Natural killer cell treated with Interleukin-12 subunit alpha and Interleukin-12 subunit beta and Interleukin-15 and Interleukin-18, amount 100 ng/mL, for 72 hours (primary cell): ENCODE measurements around the gene PTGES. TPM values are rescaled to one million over a fixed set of nuclear protein-coding genes. Genes with fewer than 3 reads are reported as not detected.
"Not testable (repeated sequence)": the region's sequence is repeated elsewhere in the genome, so short reads cannot be mapped to it uniquely, and the experiment has no call there.

ENCODE experiments used
- ATAC-seq, 2 donors: fragments of 150-1000 bp; cut with Tn5 transposase in 1 of 2; sonication (Bioruptor Pico), chemical (Tn5 transposase) in 1 of 2; 2 replicates each; pipeline ENCODE4 v1.10.0; 2021
- DNase-seq: peaks from one replicate; pipeline ENCODE4 v3.0.0; 2022; ENCODE audit warnings: low spot score
- H3K27ac Mint-ChIP-seq, 2 donors: 1 replicate in 1 of 2; 2 replicates in 1 of 2; pipeline ENCODE4 v1.8.0; 2022; ENCODE audit warnings: mixed read lengths in 2 of 2, mild to moderate bottlenecking in 1 of 2, moderate library complexity in 1 of 2
- H3K27me3 Mint-ChIP-seq, 2 donors: 1 replicate in 1 of 2; 2 replicates in 1 of 2; pipeline ENCODE4 v1.8.0; 2022; ENCODE audit warnings: mixed read lengths in 2 of 2
- H3K36me3 Mint-ChIP-seq: one replicate; pipeline ENCODE4 v1.8.0; 2022; ENCODE audit warnings: mixed read lengths
- H3K4me1 Mint-ChIP-seq, 2 donors: 1 replicate in 1 of 2; 2 replicates in 1 of 2; pipeline ENCODE4 v1.8.0; 2022; ENCODE audit warnings: low read depth in 2 of 2, mixed read lengths in 2 of 2, mild to moderate bottlenecking in 1 of 2
- H3K4me3 Mint-ChIP-seq: one replicate; pipeline ENCODE4 v1.8.0; 2022; ENCODE audit warnings: mixed read lengths
- H3K9me3 Mint-ChIP-seq: 2 replicates; pipeline ENCODE4 v1.8.0; 2022; ENCODE audit warnings: mixed read lengths
- total RNA-seq, 2 donors: library from RNA; stranded (reverse); gene quantifications; one replicate each; pipeline ENCODE4 v1.2.3, GENCODE V29; 2022

Gene PTGES
- total RNA-seq, 2 donors from 2014 or later: not detected

DNA sequence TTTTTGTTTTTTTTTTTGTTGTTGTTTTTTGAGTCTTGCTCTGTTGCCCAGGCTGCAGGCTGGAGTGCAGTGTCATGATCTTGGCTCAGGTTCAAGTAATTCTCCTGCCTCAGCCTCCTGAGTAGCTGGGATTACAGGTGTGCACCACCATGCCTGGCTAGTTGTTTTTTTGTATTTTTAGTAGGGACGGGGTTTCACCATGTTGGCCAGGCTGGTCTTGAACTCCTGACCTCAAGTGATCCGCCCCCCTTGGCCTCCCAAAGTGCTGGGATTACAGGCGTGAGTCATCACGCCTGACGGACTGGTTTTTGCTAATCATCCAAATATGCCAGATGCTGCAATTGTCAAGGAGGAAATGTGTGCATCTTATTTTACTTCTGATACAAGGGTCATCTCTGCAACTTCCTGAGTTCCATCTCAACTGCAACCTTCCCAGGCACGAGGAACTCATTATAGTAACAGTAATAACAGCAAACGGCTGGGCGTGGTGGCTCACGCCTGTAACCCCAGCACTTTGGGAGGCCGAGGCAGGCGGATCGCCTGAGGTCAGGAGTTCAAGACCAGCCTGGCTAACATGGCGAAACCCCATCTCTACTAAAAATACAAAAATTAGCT lies 9.6 kb upstream of the PTGES start:
- not testable (repeated sequence) for H3K27me3 Mint-ChIP-seq, ATAC-seq, DNase-seq, H3K36me3 Mint-ChIP-seq, H3K9me3 Mint-ChIP-seq, H3K4me1 Mint-ChIP-seq, H3K27ac Mint-ChIP-seq, H3K4me3 Mint-ChIP-seq

DNA sequence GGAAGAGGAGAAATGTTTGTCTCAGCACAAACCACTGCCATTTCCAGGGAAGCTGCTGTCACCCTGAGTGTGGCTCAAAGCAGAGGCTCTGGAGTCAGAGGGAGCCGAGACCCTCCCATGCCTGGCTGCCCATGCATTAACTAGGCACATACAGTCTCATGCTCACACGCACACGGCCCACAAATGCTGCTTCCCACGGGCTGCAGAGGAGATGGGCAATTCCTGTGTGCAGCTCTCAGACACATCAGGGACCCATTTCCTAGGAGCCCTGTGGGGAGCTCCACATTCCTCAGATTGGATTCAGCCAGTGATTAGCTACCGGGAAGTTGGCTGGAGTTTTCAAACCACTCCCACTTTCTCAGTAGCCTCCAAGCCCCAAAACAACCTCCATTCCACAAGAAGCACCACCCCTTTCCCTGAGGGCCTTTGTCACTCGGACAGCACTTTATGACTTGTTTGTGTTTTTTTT lies 9.1 kb upstream of the PTGES start:
- H3K4me3 Mint-ChIP-seq: no peak overlapping the region
- DNase-seq (no peak), ATAC-seq (no peak)
- peaks cover 0 to 6% of the 10 kb centered on the region in 2 donors for H3K4me1 Mint-ChIP-seq
- H3K27me3 Mint-ChIP-seq: peaks cover 7 to 8% of the 10 kb centered on the region in 2 donors
- no peak overlapping the region for H3K27ac Mint-ChIP-seq
- H3K36me3 Mint-ChIP-seq: no peaks in the 10 kb centered on the region
- H3K9me3 Mint-ChIP-seq: no peaks in the 10 kb centered on the region

DNA sequence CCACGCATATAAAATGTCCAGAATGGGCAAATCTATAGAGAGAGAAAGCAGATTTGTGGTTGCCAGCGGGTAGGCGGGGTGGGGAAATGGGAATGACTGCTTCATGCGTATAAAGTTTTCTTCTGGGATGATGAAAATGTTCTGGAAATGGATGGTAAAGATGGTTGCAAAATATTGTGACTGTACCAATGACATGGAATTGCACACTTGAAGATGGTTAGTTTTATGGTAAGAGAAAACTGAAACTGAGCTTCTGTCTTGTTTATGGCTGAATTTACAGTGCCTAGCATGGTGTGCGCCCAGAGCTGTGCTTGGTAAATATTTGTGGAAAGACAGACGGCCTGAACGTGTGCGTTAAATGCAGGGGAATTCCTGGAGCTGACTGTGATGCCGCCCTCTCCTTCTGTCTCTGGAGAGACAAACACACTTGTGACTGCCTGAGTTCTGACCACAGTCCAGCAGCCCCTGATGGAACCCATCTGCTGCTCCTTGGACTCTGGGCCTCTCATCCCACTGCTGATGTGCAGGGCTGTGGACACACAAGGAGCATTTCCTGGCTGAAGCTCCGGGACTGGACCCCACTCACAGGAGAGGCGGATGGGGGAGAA lies 8.6 kb upstream of the PTGES start:
- peaks cover 0 to 6% of the 10 kb centered on the region in 2 donors for H3K4me1 Mint-ChIP-seq
- no peaks in the 10 kb centered on the region for H3K36me3 Mint-ChIP-seq
- DNase-seq: no peak
- H3K27me3 Mint-ChIP-seq: peaks cover 6 to 8% of the 10 kb centered on the region in 2 donors
- no peak overlapping the region for H3K27ac Mint-ChIP-seq
- no peak overlapping the region for H3K4me3 Mint-ChIP-seq
- H3K9me3 Mint-ChIP-seq: no peaks in the 10 kb centered on the region
- ATAC-seq: peak in 1 of 2 donors; percentile 31

DNA sequence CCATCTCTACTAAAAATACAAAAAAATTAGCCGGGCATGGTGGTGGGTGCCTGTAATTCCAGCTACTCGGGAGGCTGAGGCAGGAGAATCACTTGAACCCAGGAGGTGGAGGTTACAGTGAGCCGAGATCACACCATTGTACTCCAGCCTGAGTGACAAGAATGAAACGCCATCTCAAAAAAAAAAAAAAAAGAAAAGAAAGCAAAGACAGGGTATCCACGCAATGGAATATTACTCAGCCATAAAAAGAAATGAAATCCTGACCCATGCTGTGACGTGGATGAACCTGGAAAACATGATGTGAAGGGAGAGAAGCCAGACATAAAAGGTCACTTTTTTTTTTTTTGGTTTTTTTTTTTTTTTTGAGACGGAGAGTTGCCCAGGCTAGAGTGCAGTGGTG lies 7.9 kb upstream of the PTGES start:
- DNase-seq, ATAC-seq, H3K27ac Mint-ChIP-seq, H3K4me3 Mint-ChIP-seq, H3K4me1 Mint-ChIP-seq, H3K36me3 Mint-ChIP-seq, H3K27me3 Mint-ChIP-seq, H3K9me3 Mint-ChIP-seq: not testable (repeated sequence)

DNA sequence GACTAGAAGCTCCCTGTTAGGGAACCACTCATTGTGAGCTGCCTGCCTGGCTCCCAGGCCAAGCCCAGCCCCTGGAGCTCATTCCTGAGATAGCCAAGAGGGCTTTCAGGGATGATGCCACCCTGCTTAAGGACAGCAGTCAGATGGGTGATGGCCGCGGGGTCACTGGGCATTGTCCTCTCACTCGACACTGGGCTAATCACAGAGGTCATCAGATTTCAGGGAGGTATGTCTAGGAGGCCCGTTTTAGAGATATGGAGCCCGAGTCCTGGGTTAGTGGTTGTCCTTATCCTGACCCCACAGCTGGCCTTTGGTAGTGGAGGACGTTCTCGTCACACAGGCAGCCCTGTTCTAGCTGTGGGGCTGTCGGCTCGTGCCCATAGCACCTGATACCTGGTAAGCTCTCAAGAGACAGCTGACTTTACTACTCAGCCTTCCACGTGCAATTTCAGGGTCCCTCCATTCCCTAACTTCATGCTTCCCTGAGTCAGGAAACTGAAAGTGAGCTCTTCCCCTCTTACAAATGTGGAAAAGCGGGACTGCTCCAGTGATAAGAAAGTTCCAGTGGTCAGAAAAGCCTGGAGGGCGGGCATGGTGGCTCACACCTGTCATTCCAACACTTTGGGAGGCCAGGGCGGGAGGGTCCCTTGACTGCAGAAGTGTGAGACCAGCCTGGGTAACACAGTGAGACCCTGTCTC lies 7.1 kb upstream of the PTGES start:
- Mint-ChIP-seq H3K27ac (no peak overlapping the region), H3K36me3 (no peaks in the 10 kb centered on the region), H3K4me3 (no peak overlapping the region), H3K27me3 (peaks cover 6 to 8% of the 10 kb centered on the region in 2 donors), H3K9me3 (no peaks in the 10 kb centered on the region), H3K4me1 (peaks cover 0 to 6% of the 10 kb centered on the region in 2 donors)
- no peak for ATAC-seq
- DNase-seq: no peak

DNA sequence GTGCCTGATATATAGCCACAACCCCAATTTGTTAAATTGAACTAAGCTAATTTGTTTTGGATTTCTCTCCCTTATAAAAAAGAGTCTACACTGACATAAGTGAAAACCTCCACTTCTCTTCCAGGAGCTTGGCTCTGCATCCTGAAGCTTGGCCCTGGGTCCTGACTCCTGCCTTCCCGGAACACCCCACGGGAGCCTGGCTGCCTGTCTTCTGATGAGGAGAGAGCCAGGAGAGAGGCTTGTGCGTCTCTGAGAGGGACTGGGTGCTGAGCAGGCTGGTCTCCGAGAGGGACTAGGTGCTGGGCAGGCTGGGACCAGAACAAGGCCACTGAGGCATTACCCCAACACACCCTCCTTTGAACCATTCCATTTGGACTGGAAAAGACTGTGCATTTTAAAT lies 6.5 kb upstream of the PTGES start:
- H3K9me3 Mint-ChIP-seq: no peaks in the 10 kb centered on the region
- no peak for ATAC-seq
- H3K27ac Mint-ChIP-seq: no peak overlapping the region
- H3K4me3 Mint-ChIP-seq: no peak overlapping the region
- no peak for DNase-seq
- H3K36me3 Mint-ChIP-seq: no peaks in the 10 kb centered on the region
- H3K27me3 Mint-ChIP-seq: peaks cover 6 to 8% of the 10 kb centered on the region in 2 donors
- H3K4me1 Mint-ChIP-seq: peaks cover 0 to 6% of the 10 kb centered on the region in 2 donors

DNA sequence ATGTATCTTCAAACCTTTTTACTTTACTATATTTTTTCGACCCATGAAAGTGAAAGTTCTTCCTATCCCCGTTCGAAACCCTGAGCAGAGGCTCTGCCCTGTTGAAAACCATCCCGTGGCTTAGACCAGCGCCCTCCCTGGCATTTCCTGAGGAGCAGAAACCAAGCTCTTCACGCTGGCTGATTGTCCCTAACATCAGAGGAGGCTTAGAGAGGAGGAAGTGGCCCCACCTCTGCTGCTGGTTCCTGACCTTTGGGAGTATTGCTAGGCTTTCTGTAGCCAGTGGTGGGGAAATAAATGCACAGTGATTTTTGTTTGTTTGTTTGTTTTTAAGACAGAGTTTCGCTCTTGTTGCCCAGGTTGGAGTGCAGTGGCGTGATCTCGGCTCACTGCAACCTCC lies 4.2 kb upstream of the PTGES start:
- ATAC-seq (no peak), DNase-seq (no peak)
- peaks cover 13 to 16% of the 10 kb centered on the region in 2 donors for H3K27me3 Mint-ChIP-seq
- H3K36me3 Mint-ChIP-seq: no peaks in the 10 kb centered on the region
- no peak overlapping the region for H3K27ac Mint-ChIP-seq
- no peak overlapping the region for H3K4me3 Mint-ChIP-seq
- peaks cover 10 to 13% of the 10 kb centered on the region in 2 donors for H3K4me1 Mint-ChIP-seq
- H3K9me3 Mint-ChIP-seq: no peaks in the 10 kb centered on the region

DNA sequence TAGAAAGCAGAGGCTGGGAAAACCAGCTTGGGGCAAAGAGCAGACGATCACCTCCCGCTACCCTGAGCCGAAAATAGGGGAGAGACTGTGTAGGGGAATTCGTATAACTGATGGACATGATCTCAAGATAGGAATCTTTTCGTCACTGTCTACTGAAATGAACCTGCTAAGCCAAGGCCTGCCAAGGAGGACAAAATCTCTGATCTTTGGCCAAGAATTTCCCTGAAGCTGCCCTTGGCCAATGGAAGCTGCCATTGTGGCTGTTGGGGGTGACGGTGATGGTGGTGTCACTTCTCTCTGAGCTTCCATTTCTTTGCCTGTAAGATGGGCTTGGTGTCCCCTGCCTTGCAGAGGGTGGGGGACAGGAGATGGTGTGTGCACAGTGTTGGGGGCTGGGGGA lies 3.3 kb upstream of the PTGES start:
- H3K9me3 Mint-ChIP-seq: no peaks in the 10 kb centered on the region

DNA sequence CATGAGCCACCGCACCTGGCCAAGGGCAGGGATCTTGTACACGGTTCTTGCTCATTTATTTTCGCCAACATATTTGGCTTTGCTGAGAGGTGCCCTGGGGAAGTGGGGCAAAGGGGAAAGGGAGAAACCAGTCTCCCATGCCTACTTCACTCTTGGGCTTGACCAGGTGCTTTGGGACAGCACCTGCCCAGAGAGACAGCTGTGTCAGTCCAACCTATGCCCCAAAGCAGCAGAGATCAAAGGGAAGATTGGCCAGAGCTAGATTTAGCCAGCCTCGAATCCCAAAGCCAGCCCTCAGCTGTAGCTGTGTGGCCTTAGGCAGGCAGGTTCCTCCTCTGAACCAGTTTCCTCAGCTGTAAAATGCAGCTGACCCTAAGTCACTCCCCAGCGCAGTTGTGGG lies 2.3 kb upstream of the PTGES start:
- Mint-ChIP-seq H3K9me3 (no peaks in the 10 kb centered on the region), H3K27me3 (peaks cover 13 to 16% of the 10 kb centered on the region in 2 donors), H3K36me3 (no peaks in the 10 kb centered on the region), H3K4me1 (peaks cover 10 to 13% of the 10 kb centered on the region in 2 donors), H3K4me3 (no peak overlapping the region), H3K27ac (no peak overlapping the region)
- ATAC-seq (no peak), DNase-seq (no peak)

More for the DNA sequence above, 3.3 kb upstream of the PTGES start:
- H3K27me3 Mint-ChIP-seq: peaks cover 13 to 16% of the 10 kb centered on the region in 2 donors
- no peak overlapping the region for H3K27ac Mint-ChIP-seq
- no peaks in the 10 kb centered on the region for H3K36me3 Mint-ChIP-seq
- DNase-seq: no peak
- no peak overlapping the region for H3K4me3 Mint-ChIP-seq
- ATAC-seq: no peak
- H3K4me1 Mint-ChIP-seq: peaks cover 10 to 13% of the 10 kb centered on the region in 2 donors

DNA sequence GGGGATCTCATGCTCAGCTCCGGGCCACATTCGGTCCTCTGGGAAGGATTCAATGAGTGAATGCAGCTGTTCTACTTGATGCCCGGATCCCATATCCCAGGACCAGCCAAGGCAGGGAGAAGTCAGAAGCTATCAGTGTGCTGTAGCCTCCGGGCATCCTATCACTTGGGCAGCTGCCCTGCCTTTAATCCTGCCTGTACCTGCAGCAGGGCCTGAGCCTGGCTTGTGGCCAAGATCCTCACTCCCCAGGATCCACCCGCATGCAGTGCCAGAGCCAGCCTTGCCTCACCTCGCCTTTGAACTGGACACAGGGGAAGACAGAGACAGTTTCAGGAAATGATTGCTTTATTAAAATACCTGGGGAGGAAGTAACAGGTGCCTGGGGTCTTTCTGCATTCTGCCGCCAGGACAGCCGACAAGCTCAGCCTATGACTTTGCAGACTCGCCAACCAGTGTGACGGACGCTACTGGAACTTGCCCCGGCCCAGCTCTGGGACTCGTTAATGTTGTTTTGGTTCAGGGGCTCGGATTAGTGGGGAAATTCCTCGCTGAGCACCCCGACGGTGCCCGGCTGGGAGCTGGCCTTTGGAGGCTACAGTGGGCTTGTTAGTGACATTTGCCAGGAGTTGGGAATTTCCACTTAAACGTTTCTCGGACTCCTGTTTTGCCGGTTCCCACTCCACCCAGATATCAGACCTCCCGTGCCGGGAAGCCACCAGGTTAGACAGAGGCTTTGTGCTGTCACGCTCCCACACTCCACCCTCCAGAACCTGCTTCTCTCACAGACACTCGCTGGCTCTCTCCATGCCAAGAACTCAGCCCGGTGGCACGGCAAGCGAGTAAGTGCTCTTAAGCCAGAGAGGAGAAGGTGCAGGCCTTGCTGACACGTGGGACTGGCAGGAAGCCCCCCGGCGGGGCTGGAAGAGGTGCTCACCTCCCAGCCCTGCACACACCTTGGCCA lies 721 bp downstream of the PTGES start:
- no peaks in the 10 kb centered on the region for H3K9me3 Mint-ChIP-seq
- DNase-seq (no peak), ATAC-seq (peak in 1 of 2 donors; percentile 1)
- H3K36me3 Mint-ChIP-seq: no peaks in the 10 kb centered on the region
- no peak overlapping the region for H3K27ac Mint-ChIP-seq
- H3K4me1 Mint-ChIP-seq: peaks cover 9 to 10% of the 10 kb centered on the region in 2 donors
- H3K27me3 Mint-ChIP-seq: peaks cover 7 to 8% of the 10 kb centered on the region in 2 donors
- no peak overlapping the region for H3K4me3 Mint-ChIP-seq

DNA sequence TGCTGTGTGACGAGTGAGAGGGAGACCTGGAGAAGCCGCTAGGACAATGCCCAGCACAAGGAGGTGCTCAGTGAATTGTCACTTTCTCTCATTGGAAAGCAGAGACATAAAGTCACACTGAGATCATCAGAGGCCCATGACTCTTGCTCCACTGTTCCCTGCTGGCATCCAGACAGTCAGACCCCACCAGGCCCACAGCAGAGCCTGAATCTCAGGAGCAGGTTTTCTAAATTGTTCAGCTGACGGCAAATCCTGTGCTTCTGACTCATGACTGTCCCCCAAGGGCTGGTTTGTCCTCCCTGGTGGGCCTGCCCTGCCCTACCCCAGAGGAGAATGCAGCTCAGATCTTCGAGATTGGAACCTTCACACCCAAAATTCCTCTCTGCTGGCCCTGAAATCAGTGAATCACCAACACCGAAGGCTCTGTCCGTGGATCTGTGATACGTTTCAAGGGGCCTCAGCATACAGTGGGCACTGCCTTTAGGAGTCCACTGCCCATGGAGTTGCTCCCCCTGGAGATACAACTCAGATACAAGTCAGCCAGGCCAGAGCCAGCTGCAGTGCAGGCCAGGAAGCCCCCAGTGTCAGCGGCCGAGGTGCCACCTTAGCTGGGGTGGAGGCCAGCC lies 2.7 kb downstream of the PTGES start:
- DNase-seq (no peak), ATAC-seq (no peak)
- Mint-ChIP-seq H3K4me3 (no peak overlapping the region), H3K9me3 (no peaks in the 10 kb centered on the region), H3K27ac (no peak overlapping the region), H3K27me3 (peaks cover 7 to 8% of the 10 kb centered on the region in 2 donors), H3K36me3 (no peaks in the 10 kb centered on the region), H3K4me1 (peaks cover 7 to 10% of the 10 kb centered on the region in 2 donors)

DNA sequence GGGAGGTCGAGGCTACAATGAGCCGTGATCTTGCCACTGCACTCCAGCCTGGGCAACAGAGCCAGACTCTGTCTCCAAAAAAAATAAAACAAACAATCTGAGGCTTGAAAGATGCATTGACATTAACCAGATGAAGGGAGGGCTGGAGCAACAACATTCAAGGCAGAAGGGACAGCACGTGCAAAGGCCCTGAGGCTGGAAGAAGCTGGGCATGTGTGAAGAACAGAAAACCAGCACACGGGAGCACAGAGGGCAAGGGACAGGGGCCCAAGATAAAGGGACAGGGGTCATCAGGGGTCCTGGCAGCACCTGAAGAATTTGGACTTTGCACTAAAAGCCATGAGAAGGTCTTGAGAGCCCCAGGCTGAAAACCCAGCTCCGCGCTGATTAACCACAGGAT lies 3.3 kb downstream of the PTGES start:
- DNase-seq: no peak
- Mint-ChIP-seq H3K36me3 (no peaks in the 10 kb centered on the region), H3K27me3 (peaks cover 7 to 8% of the 10 kb centered on the region in 2 donors), H3K4me1 (peaks cover 7 to 10% of the 10 kb centered on the region in 2 donors), H3K27ac (no peak overlapping the region), H3K4me3 (no peak overlapping the region), H3K9me3 (no peaks in the 10 kb centered on the region)
- no peak for ATAC-seq

DNA sequence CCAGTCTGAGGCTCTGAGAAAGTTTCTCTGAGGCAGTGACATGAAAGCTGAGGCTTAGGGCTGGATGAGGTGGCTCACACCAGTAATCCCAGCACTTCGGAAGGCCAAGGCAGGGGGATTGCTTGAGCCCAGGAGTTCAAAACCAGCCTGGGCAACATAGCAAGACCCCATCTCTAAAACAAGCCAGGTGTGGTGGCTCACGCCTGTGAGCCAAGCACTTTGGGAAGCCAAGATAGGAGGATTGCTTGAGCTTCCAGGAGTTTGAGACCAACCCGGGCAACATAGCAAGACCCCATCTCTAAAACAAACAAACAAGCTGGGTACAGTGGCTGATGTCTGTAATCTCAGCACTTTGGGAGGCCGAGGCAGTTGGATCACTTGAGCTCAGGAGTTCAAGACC lies 3.8 kb downstream of the PTGES start:
- not testable (repeated sequence) for DNase-seq, H3K36me3 Mint-ChIP-seq, H3K27me3 Mint-ChIP-seq, H3K9me3 Mint-ChIP-seq, H3K27ac Mint-ChIP-seq, H3K4me3 Mint-ChIP-seq, ATAC-seq
- peaks cover 7 to 10% of the 10 kb centered on the region in 2 donors for H3K4me1 Mint-ChIP-seq
